Measurements from ENCODE around the gene CNTN5.
"Not testable (repeated sequence)": the region's sequence is repeated elsewhere in the genome, so short reads cannot be mapped to it uniquely, and the experiment has no call there.

The CNTN5 gene

GRCh38 chr11:99279266-99279665, 258.5 kb downstream of the CNTN5 start:
- DNase-seq: no peak

DNA sequence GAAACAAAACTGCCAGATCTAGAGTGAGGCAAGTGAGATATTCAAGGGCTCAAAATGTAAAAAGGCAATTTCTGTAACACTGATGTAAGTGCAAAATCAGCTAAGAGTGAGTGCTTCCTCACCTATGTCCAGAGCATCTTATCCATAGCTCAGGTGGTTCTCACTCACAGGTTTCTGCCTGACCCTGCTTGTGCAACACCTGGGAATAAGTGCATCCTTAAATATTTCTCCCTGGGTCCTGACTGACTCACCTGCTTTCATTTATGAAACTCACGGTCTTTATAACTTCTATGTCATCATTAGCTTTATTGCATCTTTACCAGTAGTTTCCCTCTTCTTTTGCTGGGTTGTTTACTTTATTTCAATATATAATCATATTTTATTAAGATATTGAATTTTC, 260.6 kb downstream of the CNTN5 start:
- DNase-seq: no peak

- DNase-seq: not testable (repeated sequence)
Observed at GRCh38 chr11:99297925-99298324, 277.2 kb downstream of the CNTN5 start.

DNA sequence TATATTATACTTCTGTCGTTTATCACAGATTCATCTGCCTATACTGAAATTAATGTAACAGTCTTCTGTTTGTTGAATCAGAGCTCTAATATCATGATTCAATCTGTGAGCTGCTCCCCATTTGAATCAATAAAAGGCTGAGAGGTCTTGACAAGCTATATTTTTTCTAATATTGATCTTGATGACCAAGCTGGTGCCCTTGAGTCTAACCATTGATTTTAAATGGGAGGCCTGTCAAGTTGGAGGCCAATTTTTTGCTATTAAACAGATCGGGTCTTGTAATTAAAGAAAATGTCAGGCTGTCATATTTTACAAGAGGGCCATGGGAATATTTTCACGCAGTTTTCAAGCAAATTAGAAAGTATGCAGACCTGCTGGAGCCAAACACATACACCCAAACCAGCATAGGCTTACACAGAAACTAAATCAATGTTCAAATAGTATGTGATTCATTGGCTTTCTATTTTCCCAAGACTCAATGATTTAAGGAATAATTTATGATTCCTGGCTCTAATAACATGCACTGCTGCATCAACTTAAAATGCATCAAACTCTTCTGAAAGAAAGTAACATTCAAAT, 286.9 kb downstream of the CNTN5 start:
- no peak for DNase-seq

DNA sequence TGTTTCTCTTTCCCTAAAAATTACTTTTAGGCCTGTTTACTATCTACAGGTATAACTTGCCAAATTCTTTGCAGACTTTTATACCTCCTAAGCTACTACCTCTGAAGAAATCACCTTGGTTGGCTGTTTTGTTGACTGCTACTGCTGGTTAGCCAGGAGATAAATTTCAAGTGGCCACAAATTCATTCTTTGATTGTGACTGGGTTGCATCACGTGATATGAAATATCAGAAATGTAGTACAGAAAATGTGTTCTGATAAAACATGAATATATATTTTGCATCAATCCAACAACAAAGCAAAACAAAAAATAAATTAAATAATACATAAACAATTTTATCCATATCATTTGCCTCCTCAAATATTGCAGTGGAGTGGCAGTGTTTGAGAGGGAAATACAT, 291.1 kb downstream of the CNTN5 start:
- no peak for DNase-seq

GRCh38 chr11:99316776-99317520, 296.2 kb downstream of the CNTN5 start:
- no peak for DNase-seq

DNA sequence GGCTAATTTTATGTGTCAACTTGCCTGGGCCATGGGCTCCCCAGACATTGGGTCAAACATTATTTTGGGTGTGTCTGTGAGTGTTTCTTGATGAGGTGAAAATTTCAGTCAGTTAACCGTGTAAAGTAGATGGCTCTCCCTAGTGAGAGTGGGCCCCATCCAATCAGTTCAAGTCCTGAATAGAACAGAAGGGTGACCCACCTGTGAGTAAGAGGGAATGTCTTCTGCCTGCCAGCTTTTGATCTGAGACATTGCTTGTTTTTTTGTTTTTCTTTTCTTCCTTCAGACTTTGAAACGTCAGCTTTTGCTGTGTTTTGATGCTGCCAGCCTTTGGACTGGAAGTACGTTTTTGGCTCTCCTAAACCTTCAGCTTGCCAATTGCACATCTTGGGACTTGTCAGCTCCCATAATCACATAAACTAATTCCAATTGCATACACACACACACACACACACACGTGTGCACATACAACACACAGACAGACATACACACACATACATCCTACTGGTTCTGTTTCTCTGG, 300.1 kb downstream of the CNTN5 start:
- no peak for DNase-seq

DNA sequence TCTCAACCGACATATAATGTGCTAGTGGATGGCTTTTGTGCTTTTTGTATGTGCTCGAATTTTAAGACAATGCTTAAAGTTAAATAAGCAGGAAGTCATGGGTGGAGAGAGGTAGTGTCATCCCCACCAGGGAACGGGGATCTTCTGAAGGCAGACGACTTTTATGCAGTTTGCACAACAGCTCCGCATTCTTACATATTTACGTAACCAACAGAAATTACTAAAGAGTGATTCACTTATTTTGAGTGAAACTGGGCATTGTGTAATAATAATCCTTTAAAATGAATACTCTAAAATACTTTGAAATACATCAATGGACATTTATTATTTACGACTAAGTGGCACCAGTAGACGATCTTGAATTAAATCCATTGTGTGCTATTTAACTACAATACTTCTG, 305.1 kb downstream of the CNTN5 start:
- no peak for DNase-seq

GRCh38 chr11:99327066-99327465, 306.3 kb downstream of the CNTN5 start:
- DNase-seq: no peak

DNA sequence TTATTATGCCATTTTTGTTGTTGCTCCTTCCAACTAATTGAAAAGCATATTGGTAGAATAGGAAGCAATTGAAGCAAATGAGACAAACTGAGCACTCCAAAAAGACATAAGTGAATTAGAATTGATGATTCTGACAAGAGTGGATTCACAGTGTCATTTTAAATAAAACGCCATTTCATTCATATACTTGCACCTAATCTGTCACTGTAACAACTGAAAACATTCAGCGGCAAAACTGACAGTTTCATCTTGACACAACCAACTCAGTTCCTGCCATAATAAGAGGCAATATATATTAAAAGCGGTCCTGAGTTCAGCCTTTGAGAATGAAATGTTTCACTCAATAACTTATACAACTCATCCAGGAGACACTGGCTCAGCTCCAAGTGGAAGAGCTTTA, 306.8 kb downstream of the CNTN5 start:
- DNase-seq: no peak

GRCh38 chr11:99333621-99334020, 312.9 kb downstream of the CNTN5 start:
- no peak for DNase-seq

- no peak for DNase-seq
Observed at GRCh38 chr11:99343117-99343516, 322.4 kb downstream of the CNTN5 start.

GRCh38 chr11:99349151-99349673, 328.5 kb downstream of the CNTN5 start:
- no peak for DNase-seq

DNA sequence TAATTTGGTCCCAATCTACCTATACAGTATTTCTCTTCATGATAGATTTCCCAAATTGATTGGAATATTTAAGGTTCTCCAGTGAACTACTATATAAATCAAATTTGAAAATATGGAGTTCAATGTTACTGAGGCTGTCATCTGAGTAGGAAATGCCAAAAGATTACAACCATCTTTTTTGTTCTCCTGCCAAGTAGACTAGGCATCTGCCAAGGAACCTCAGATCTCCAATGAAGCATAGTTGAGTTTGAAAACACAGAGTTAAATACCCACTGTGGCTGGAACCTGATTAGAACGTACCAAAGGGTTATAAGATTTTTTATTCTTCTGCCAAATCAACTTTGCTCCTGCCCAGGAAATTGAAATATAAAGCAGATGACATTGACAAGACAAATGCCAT, 330.9 kb downstream of the CNTN5 start:
- no peak for DNase-seq

GRCh38 chr11:99352642-99353041, 331.9 kb downstream of the CNTN5 start:
- DNase-seq: no peak

- DNase-seq: no peak
Observed at GRCh38 chr11:99366546-99366945, 345.8 kb downstream of the CNTN5 start.

- DNase-seq: no peak
Observed at GRCh38 chr11:99368583-99368982, 347.8 kb downstream of the CNTN5 start.

- DNase-seq: no peak
Observed at GRCh38 chr11:99370549-99371216, 349.9 kb downstream of the CNTN5 start.

- no peak for DNase-seq
Observed at GRCh38 chr11:99371257-99371656, 350.5 kb downstream of the CNTN5 start.

DNA sequence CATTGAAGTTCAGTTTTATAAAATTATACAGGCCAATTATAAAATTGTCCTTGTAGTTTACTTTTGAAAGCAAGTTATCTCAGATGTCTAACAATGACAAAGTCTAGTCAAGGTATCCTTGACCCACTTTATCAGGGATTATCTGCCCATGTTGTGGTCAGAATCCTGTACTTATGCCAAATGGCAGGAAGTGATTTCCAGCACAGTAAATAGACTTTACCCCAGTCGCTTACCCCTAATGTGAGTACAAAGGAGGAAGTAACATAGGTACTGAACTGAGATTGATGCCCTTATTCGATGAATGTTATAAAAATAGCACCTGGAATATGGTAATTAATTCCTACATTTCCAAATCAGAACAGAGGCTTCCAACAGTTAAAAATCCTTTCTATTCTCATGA, 355.7 kb downstream of the CNTN5 start:
- DNase-seq: no peak

DNA sequence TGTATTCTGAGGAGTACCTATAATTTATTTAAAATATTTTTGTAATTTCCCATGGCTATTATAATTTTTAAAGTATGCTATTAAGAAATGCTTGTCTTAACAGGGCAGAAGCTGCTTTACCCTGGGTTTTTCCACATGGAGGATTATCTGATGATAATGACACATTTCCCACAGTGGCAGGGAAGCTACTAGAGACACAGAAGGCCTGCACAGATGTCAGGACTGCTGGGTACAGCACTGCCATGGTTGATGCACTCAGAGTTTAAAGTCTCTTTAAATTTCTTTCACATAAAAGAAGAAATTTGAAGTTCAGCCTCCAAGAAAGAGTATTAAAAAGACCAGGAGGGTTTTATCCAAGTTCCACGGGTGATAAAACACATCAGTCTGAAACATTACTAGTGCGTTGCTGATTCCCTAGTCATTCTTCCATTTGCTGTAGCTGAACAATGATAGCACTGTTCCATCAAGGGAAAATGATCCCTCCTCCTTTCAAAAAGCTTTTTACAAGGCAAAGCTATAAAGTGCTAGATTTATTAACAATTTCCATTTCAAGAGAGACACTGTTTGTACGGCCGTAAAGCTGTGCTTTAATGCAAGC, 363.0 kb downstream of the CNTN5 start:
- no peak for DNase-seq

GRCh38 chr11:99391245-99391644, 370.5 kb downstream of the CNTN5 start:
- no peak for DNase-seq

GRCh38 chr11:99406345-99406744, 385.6 kb downstream of the CNTN5 start:
- DNase-seq: no peak
